SK-N-SH (cell line): Measurements from ENCODE around the gene VPS35L. TPM values are rescaled to one million over a fixed set of nuclear protein-coding genes. Genes with fewer than 3 reads are reported as not detected.

Source experiments
- CTCF ChIA-PET: fragments of 300-600, 350-600 bp; formaldehyde crosslinking; extraction: SDS; loops from one replicate; lab custom pipeline; 2021; lab: Yijun Ruan, JAX
- POLR2A ChIA-PET: fragments of 350-600 bp; sonication (Branson Sonifier 250); formaldehyde crosslinking; extraction: SDS; loops from one replicate; lab custom pipeline; 2020; ENCODE audit warnings: antibody characterized with exemption, inconsistent platforms; lab: Yijun Ruan, JAX
- DNase-seq: peaks from one replicate; pipeline ENCODE4 v3.0.0; 2012
- H2AFZ ChIP-seq: fragments of 200-600 bp; sonication (generic); 2 replicates; pipeline ENCODE4 v1.8.1; 2016; ENCODE audit warnings: antibody characterized with exemption, mild to moderate bottlenecking, low read depth
- H3F3A ChIP-seq: fragments of 200-600 bp; sonication (generic); replicated peaks from 2 replicates; pipeline ENCODE3; 2016; ENCODE audit warnings: antibody characterized with exemption, mild to moderate bottlenecking; ENCODE audit not compliant: insufficient read depth
- H3K27ac ChIP-seq, 2 experiments: fragments of 200-500 bp in 1 of 2; fragments of 200-600 bp in 1 of 2; sonication (Bioruptor generic) in 1 of 2; sonication (generic), shearing (Covaris generic) in 1 of 2; 2 replicates each; pipeline versions ENCODE4 v1.5.1 to v1.6.1; 2014 to 2016; ENCODE audit warnings: low read depth in 2 of 2, inconsistent platforms in 1 of 2, low read length in 1 of 2, mild to moderate bottlenecking in 1 of 2, mixed read lengths in 1 of 2
- H3K27me3 ChIP-seq: fragments of 200-600 bp; sonication (generic), shearing (Covaris generic); 2 replicates; pipeline ENCODE4 v1.6.1; 2016; ENCODE audit warnings: mixed run types; ENCODE audit not compliant: insufficient read depth
- H3K36me3 ChIP-seq, 2 experiments: fragments of 200-500 bp in 1 of 2; fragments of 200-600 bp in 1 of 2; sonication (Bioruptor generic) in 1 of 2; sonication (generic) in 1 of 2; replicated peaks in 1 of 2; 2 replicates each; pipeline versions ENCODE3 to v1.5.1; 2014 to 2016; ENCODE audit warnings: low read length in 1 of 2, mild to moderate bottlenecking in 1 of 2; ENCODE audit not compliant: insufficient read depth in 2 of 2, control insufficient read depth in 1 of 2
- H3K4me1 ChIP-seq, 2 experiments: fragments of 200-500 bp in 1 of 2; fragments of 200-600 bp in 1 of 2; sonication (Bioruptor generic) in 1 of 2; sonication (generic), shearing (Covaris generic) in 1 of 2; 2 replicates each; pipeline versions ENCODE4 v1.5.1 to v1.6.1; 2014 to 2016; ENCODE audit warnings: low read depth in 1 of 2, low read length in 1 of 2, mixed run types in 1 of 2; ENCODE audit not compliant: insufficient read depth in 2 of 2, control insufficient read depth in 1 of 2
- H3K4me2 ChIP-seq: fragments of 200-600 bp; sonication (generic), shearing (Covaris generic); 2 replicates; pipeline ENCODE4 v1.6.1; 2017; ENCODE audit warnings: mixed run types
- H3K4me3 ChIP-seq, 2 experiments: fragments of 200-500 bp in 1 of 2; fragments of 200-600 bp in 1 of 2; sonication (Bioruptor generic) in 1 of 2; sonication (generic), shearing (Covaris generic) in 1 of 2; 2 replicates each; pipeline versions ENCODE4 v1.5.1 to v1.8.1; 2014 to 2016; ENCODE audit warnings: low read depth in 2 of 2, inconsistent platforms in 1 of 2, low read length in 1 of 2, mild to moderate bottlenecking in 1 of 2, mixed read lengths in 1 of 2, moderate library complexity in 1 of 2
- H3K79me2 ChIP-seq: fragments of 200-600 bp; sonication (generic); 2 replicates; pipeline ENCODE4 v1.8.1; 2017; ENCODE audit warnings: mild to moderate bottlenecking; ENCODE audit not compliant: insufficient read depth
- H3K9ac ChIP-seq: fragments of 200-600 bp; sonication (generic); 2 replicates; pipeline ENCODE4 v1.6.1; 2017; ENCODE audit warnings: mixed run types
- H3K9me2 ChIP-seq: fragments of 200-600 bp; sonication (generic); 2 replicates; pipeline ENCODE4 v1.6.1; 2017; ENCODE audit warnings: mixed run types
- H3K9me3 ChIP-seq: fragments of 200-600 bp; sonication (generic); 2 replicates; pipeline ENCODE4 v1.6.1; 2017; ENCODE audit warnings: mixed run types, mild to moderate bottlenecking, moderate library complexity
- H4K20me1 ChIP-seq: fragments of 200-600 bp; sonication (generic); 2 replicates; pipeline ENCODE4 v1.6.1; 2017; ENCODE audit warnings: mild to moderate bottlenecking, mixed run types; ENCODE audit not compliant: insufficient read depth
- EZH2phosphoT487 ChIP-seq: fragments of 200-600 bp; sonication (generic); IDR thresholded peaks from 2 replicates; pipeline ENCODE4 v1.6.1; 2017; ENCODE audit warnings: low read depth, mixed run types, mild to moderate bottlenecking, antibody characterized with exemption, moderate library complexity, borderline replicate concordance
- FOXM1 ChIP-seq: IDR thresholded peaks from 2 replicates; pipeline ENCODE4 v1.4.0; 2012; ENCODE audit warnings: low read depth, mild to moderate bottlenecking
- JUND ChIP-seq: IDR thresholded peaks from 2 replicates; pipeline ENCODE4 v1.4.0; 2012
- NFIC ChIP-seq: IDR thresholded peaks from 2 replicates; pipeline ENCODE4 v1.4.0; 2012; ENCODE audit warnings: borderline replicate concordance
- NRF1 ChIP-seq: IDR thresholded peaks from 2 replicates; pipeline ENCODE4 v1.6.1; 2012; ENCODE audit warnings: low read depth, mild to moderate bottlenecking, low read length
- SIN3A ChIP-seq: IDR thresholded peaks from 2 replicates; pipeline ENCODE4 v1.6.1; 2012; ENCODE audit warnings: low read depth, mild to moderate bottlenecking, low read length, moderate library complexity, borderline replicate concordance
- SMC3 ChIP-seq: IDR thresholded peaks from 2 replicates; pipeline ENCODE4 v1.6.1; 2012; ENCODE audit warnings: low read depth, low read length, improper control_type of control experiment
- TCF12 ChIP-seq: IDR thresholded peaks from 2 replicates; pipeline ENCODE4 v1.4.0; 2012
- USF2 ChIP-seq: fragments of 150-350 bp; IDR thresholded peaks from 2 replicates; pipeline ENCODE4 v1.6.1; 2017; ENCODE audit warnings: antibody characterized with exemption, low read length, low read depth, borderline replicate concordance
- WGBS: methylation state at CpG from one replicate; pipeline ENCODE4 v1.1.6; 2017; ENCODE audit warnings: low lambda C conversion rate; 5-methylcytosine and 5-hydroxymethylcytosine counted together
- polyA plus RNA-seq, 3 experiments: library from polyadenylated mRNA; depleted of rRNA; stranded (reverse); fragments of >200 nt; gene quantifications; 2 replicates each; pipeline ENCODE4 v1.2.3, GENCODE V29; 2012
- TF ChIP-seq, protein P1 (sequence below): IDR thresholded peaks from 2 replicates; pipeline ENCODE4 v1.4.0; 2012; ENCODE audit warnings: low read depth, borderline replicate concordance
- TF ChIP-seq, protein P2 (sequence below): fragments of 150-350 bp; IDR thresholded peaks from 2 replicates; pipeline ENCODE4 v1.6.1; 2016; ENCODE audit warnings: mild to moderate bottlenecking, low read depth, low read length
- TF ChIP-seq, protein P3 (sequence below): fragments of 200-600 bp; sonication (generic); IDR thresholded peaks from 2 replicates; pipeline ENCODE4 v1.6.1; 2017; ENCODE audit warnings: antibody characterized with exemption, mild to moderate bottlenecking, moderate library complexity

The VPS35L gene
- polyA plus RNA-seq, 1 of the 3 experiments (the other 2 are of a cell fraction): 35.3 TPM

DNA sequence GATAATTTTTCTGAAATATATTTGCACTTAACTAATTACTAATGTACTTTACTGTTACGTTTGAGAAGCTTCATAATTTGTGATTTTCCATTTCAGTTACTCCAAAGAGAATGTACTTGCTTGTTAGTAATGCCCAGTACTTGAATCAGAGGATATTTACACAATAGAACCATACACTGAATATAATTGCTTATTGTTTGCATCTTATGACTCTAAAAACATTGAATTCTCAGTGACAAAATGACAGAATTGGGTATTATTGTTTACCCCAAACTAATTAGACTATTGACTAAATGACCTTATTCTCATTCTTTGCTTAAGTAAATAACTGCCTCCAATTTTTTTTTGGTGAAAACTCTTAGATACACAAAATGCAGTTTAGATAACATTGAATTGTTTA is 22.9 kb upstream of the VPS35L start:
- peaks cover 12% of the 10 kb centered on the region; the same call in 1 of the 2 replicates for H3K79me2 ChIP-seq
- no peak overlapping the region for H3K9ac ChIP-seq
- no peaks in the 10 kb centered on the region for H3K4me1 ChIP-seq
- H2AFZ ChIP-seq: no peak overlapping the region
- ChIA-PET POLR2A (interaction anchor here (1.1 kb wide), 1 partner anchor 9 kb away, joined by 3 read pairs; the partner anchor contains the start of gene CCP110), CTCF (no interaction called here)
- no peak overlapping the region for H3K4me3 ChIP-seq
- H3K27ac ChIP-seq: no peak overlapping the region
- WGBS: 62% methylated on average over 1 of the region's 1 CpG
- TF ChIP-seq JUND (no peak), TCF12 (no peak), NFIC (no peak), NRF1 (no peak), FOXM1 (no peak), SIN3A (no peak)
- TF ChIP-seq, protein P1, sequence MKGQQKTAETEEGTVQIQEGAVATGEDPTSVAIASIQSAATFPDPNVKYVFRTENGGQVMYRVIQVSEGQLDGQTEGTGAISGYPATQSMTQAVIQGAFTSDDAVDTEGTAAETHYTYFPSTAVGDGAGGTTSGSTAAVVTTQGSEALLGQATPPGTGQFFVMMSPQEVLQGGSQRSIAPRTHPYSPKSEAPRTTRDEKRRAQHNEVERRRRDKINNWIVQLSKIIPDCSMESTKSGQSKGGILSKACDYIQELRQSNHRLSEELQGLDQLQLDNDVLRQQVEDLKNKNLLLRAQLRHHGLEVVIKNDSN: no peak
- TF ChIP-seq, protein P2, sequence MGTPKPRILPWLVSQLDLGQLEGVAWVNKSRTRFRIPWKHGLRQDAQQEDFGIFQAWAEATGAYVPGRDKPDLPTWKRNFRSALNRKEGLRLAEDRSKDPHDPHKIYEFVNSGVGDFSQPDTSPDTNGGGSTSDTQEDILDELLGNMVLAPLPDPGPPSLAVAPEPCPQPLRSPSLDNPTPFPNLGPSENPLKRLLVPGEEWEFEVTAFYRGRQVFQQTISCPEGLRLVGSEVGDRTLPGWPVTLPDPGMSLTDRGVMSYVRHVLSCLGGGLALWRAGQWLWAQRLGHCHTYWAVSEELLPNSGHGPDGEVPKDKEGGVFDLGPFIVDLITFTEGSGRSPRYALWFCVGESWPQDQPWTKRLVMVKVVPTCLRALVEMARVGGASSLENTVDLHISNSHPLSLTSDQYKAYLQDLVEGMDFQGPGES: no peak
- no peaks in the 10 kb centered on the region for H3K9me2 ChIP-seq
- H3K27me3 ChIP-seq: no peaks in the 10 kb centered on the region
- no peaks in the 10 kb centered on the region for H3K9me3 ChIP-seq
- no peak for DNase-seq
- H3K36me3 ChIP-seq: peaks cover 59 to 63% of the 10 kb centered on the region in 2 experiments
- no peaks in the 10 kb centered on the region for H4K20me1 ChIP-seq
- no peak overlapping the region for H3K4me2 ChIP-seq
- H3F3A ChIP-seq: no peaks in the 10 kb centered on the region

- no peaks in the 10 kb centered on the region for H3K9me3 ChIP-seq
- ChIA-PET POLR2A (interaction anchor here (1.1 kb wide), 1 partner anchor 8 kb away, joined by 4 read pairs; no protein-coding TSS in a partner anchor), CTCF (interaction anchor here (0.7 to 1.1 kb wide), 3 partner anchors 13 to 35 kb away, joined by 3 read pairs; partner anchors contain the start of gene VPS35L)
- no peaks in the 10 kb centered on the region for H4K20me1 ChIP-seq
- no peaks in the 10 kb centered on the region for H3K27me3 ChIP-seq
- H3K4me1 ChIP-seq: no peaks in the 10 kb centered on the region
- no peaks in the 10 kb centered on the region for H3K9me2 ChIP-seq
- 95% methylated on average over 6 of the region's 6 CpGs for WGBS
- peaks cover 5% of the 10 kb centered on the region for H3F3A ChIP-seq
- DNase-seq: no peak
- no peak overlapping the region for H3K4me3 ChIP-seq
- no peak overlapping the region for H3K4me2 ChIP-seq
- no peak overlapping the region for H2AFZ ChIP-seq
- no peak overlapping the region for H3K9ac ChIP-seq
- H3K36me3 ChIP-seq: peaks cover 58 to 63% of the 10 kb centered on the region in 2 experiments
- H3K79me2 ChIP-seq: no peaks in the 10 kb centered on the region
- H3K27ac ChIP-seq: no peak overlapping the region
- no peak for TF ChIP-seq SMC3
- no peak for TF ChIP-seq EZH2phosphoT487
- TF ChIP-seq USF2: no peak
- TF ChIP-seq JUND: no peak
- TF ChIP-seq, protein P3, sequence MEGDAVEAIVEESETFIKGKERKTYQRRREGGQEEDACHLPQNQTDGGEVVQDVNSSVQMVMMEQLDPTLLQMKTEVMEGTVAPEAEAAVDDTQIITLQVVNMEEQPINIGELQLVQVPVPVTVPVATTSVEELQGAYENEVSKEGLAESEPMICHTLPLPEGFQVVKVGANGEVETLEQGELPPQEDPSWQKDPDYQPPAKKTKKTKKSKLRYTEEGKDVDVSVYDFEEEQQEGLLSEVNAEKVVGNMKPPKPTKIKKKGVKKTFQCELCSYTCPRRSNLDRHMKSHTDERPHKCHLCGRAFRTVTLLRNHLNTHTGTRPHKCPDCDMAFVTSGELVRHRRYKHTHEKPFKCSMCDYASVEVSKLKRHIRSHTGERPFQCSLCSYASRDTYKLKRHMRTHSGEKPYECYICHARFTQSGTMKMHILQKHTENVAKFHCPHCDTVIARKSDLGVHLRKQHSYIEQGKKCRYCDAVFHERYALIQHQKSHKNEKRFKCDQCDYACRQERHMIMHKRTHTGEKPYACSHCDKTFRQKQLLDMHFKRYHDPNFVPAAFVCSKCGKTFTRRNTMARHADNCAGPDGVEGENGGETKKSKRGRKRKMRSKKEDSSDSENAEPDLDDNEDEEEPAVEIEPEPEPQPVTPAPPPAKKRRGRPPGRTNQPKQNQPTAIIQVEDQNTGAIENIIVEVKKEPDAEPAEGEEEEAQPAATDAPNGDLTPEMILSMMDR: no peak
These were observed 15.1 kb upstream of the VPS35L start for GRCh38 chr16:19540241-19540970.
